Panc1 (cell line): Measurements from ENCODE around the gene SUDS3. TPM values are rescaled to one million over a fixed set of nuclear protein-coding genes. Genes with fewer than 3 reads are reported as not detected.

Experiments used
- ATAC-seq: fragments of 200-7000 bp; cut with Tn5 transposase; 2 replicates; pipeline ENCODE4 v1.9.1; 2020; ENCODE audit warnings: mild to moderate bottlenecking, moderate library complexity
- BruUV-seq: library from RNA; stranded (reverse); fragments of 400-500 nt; replicated peaks from 2 replicates; lab custom pipeline; 2021; lab: Mats Ljungman, UMichigan
- CTCF ChIA-PET: fragments of 300-600 bp; sonication (Branson Sonifier 250); formaldehyde crosslinking; loops from one replicate; lab custom pipeline; 2022; ENCODE audit warnings: antibody characterized with exemption; lab: Charles Lee
- POLR2A ChIA-PET: fragments of 300-600 bp; sonication (Branson Sonifier 250); formaldehyde crosslinking; loops from one replicate; lab custom pipeline; 2022; ENCODE audit warnings: antibody characterized with exemption; lab: Charles Lee
- DNase-seq: peaks from one replicate; pipeline ENCODE4 v3.0.0-alpha.2; 2010; ENCODE audit warnings: low read depth, low spot score
- H3K27ac ChIP-seq: 2 replicates; pipeline ENCODE4 v1.5.1; 2011; ENCODE audit warnings: mild to moderate bottlenecking, low read length, inconsistent platforms
- H3K27me3 ChIP-seq: fragments of 200-500 bp; sonication (Bioruptor generic); 2 replicates; pipeline ENCODE4 v1.6.0; 2014; ENCODE audit warnings: low read length, inconsistent platforms; ENCODE audit not compliant: control insufficient read depth, insufficient read depth
- H3K36me3 ChIP-seq: fragments of 200-500 bp; sonication (Bioruptor generic); 2 replicates; pipeline ENCODE4 v1.5.1; 2014; ENCODE audit warnings: inconsistent platforms, mild to moderate bottlenecking, low read length, moderate library complexity; ENCODE audit not compliant: control insufficient read depth, insufficient read depth
- H3K4me1 ChIP-seq: 2 replicates; pipeline ENCODE4 v1.5.1; 2011; ENCODE audit warnings: inconsistent platforms, mild to moderate bottlenecking, low read length, moderate library complexity; ENCODE audit not compliant: control insufficient read depth, insufficient read depth
- H3K4me3 ChIP-seq, 2 experiments: 2 replicates each; pipeline ENCODE4 v1.5.1; 2011 to 2012; ENCODE audit warnings: low read depth in 2 of 2, low read length in 2 of 2, mild to moderate bottlenecking in 2 of 2, inconsistent platforms in 1 of 2, moderate library complexity in 1 of 2
- H3K9me3 ChIP-seq: fragments of 200-500 bp; sonication (Bioruptor generic); 2 replicates; pipeline ENCODE4 v1.5.1; 2014; ENCODE audit warnings: low read depth, mild to moderate bottlenecking, inconsistent platforms, low read length, moderate library complexity; ENCODE audit not compliant: control insufficient read depth, insufficient read depth
- CTCF ChIP-seq: fragments of 450-650 bp; IDR thresholded peaks from 2 replicates; pipeline ENCODE4 v1.5.1; 2017; ENCODE audit warnings: mild to moderate bottlenecking
- POLR2AphosphoS5 ChIP-seq: IDR thresholded peaks from 2 replicates; pipeline ENCODE4 v1.6.1; 2012; ENCODE audit warnings: mild to moderate bottlenecking, low read depth, low read length, moderate library complexity
- REST ChIP-seq, 2 experiments: IDR thresholded peaks; 2 replicates each; pipeline ENCODE4 v1.6.1; 2011 to 2012; ENCODE audit warnings: low read depth in 2 of 2, control low read depth in 1 of 2, low read length in 1 of 2, mild to moderate bottlenecking in 1 of 2, moderate library complexity in 1 of 2; ENCODE audit not compliant: insufficient read depth in 1 of 2
- SIN3A ChIP-seq: IDR thresholded peaks from 2 replicates; pipeline ENCODE4 v1.6.1; 2012; ENCODE audit warnings: low read depth, mild to moderate bottlenecking, low read length, moderate library complexity, borderline replicate concordance; ENCODE audit not compliant: insufficient read depth
- TCF7L2 ChIP-seq: IDR thresholded peaks from 2 replicates; pipeline ENCODE4 v1.6.1; 2011; ENCODE audit warnings: mild to moderate bottlenecking, low read depth, low read length, inconsistent platforms
- in situ Hi-C: cut with HindIII; loops from 2 replicates; pipeline ENCODE4 v1.10.0; 2016; ENCODE audit warnings: low sequenced_read_pairs, low pct_unique_long_range_greater_than_20kb
- intact Hi-C: fragments of 100-400 bp; cut with micrococcal nuclease; formaldehyde crosslinking; loops from one replicate; pipeline ENCODE4 v1.10.0; 2022; ENCODE audit not compliant: unreplicated experiment
- total RNA-seq: library from RNA; stranded (reverse); gene quantifications from one replicate; pipeline ENCODE4 v1.2.1, GENCODE V29; 2021; ENCODE audit not compliant: unreplicated experiment

Gene SUDS3
- total RNA-seq, 1 experiment from 2014 or later: 37.4 TPM

- Histone ChIP-seq H3K4me1 (no peaks in the 10 kb centered on the region), H3K27me3 (no peaks in the 10 kb centered on the region), H3K9me3 (no peaks in the 10 kb centered on the region), H3K36me3 (no peaks in the 10 kb centered on the region), H3K4me3 (no peak overlapping the region), H3K27ac (no peak overlapping the region)
- ChIA-PET POLR2A (interaction anchor here (0.7 to 0.8 kb wide), 2 partner anchors 8 to 1633 kb away, joined by 5 to 9 read pairs; no protein-coding TSS in a partner anchor), CTCF (no interaction called here)
- in situ Hi-C loops (no loop called here), intact Hi-C loops (no loop called here)
- TF ChIP-seq SIN3A (no peak), TCF7L2 (no peak), CTCF (no peak), POLR2AphosphoS5 (no peak), REST (IDR thresholded peaks at IDR 0.05; ENCODE audit: insufficient read depth in 1 of 2, low read depth in 2 of 2, low read length in 1 of 2) (no peak)
- no peak for DNase-seq
- ATAC-seq: no peak
- BruUV-seq: no TSS peak
These were observed 28.4 kb upstream of the SUDS3 start for GRCh38 chr12:118347916-118348315.

- intact Hi-C loops: no loop called here
- H3K27ac ChIP-seq: no peak overlapping the region
- DNase-seq (no peak), ATAC-seq (no peak)
- no peaks in the 10 kb centered on the region for H3K9me3 ChIP-seq
- H3K36me3 ChIP-seq: no peaks in the 10 kb centered on the region
- CTCF ChIA-PET: no interaction called here
- H3K4me1 ChIP-seq: 0 out of 2 replicates have a peak, but pooled peaks cover 2% of the 10 kb centered on the region
- TF ChIP-seq REST (IDR thresholded peaks at IDR 0.05; ENCODE audit: insufficient read depth in 1 of 2, low read depth in 2 of 2, low read length in 1 of 2) (no peak), CTCF (no peak), POLR2AphosphoS5 (no peak), TCF7L2 (no peak), SIN3A (no peak)
- H3K27me3 ChIP-seq: no peaks in the 10 kb centered on the region
- BruUV-seq: no TSS peak
- POLR2A ChIA-PET: no interaction called here
- no peak overlapping the region for H3K4me3 ChIP-seq
- in situ Hi-C loops: no loop called here
These were observed 25.3 kb upstream of the SUDS3 start for GRCh38 chr12:118350908-118351559.
